ENCODE results near the gene SEC61A1. TPM values are rescaled to one million over a fixed set of nuclear protein-coding genes. Genes with fewer than 3 reads are reported as not detected.

The SEC61A1 gene
- total RNA-seq, 1 experiment from 2014 or later, result 189 TPM

GRCh38 chr3:128080323-128081080 is 28.3 kb downstream of the SEC61A1 start:
- Histone ChIP-seq H3K27me3 (ENCODE audit: insufficient read depth, low read depth) (no peaks in the 10 kb centered on the region), H3K9me2 (ENCODE audit: insufficient read depth) (no peaks in the 10 kb centered on the region), H3K4me1 (replicated peaks; ENCODE audit: insufficient read depth) (no peaks in the 10 kb centered on the region), H4K20me1 (ENCODE audit: insufficient read depth) (peaks cover 5% of the 10 kb centered on the region), H2AFZ (no peak overlapping the region), H3F3A (ENCODE audit: insufficient read depth, low read depth) (peaks cover 15% of the 10 kb centered on the region; the same call in 1 of the 2 replicates), H3K27ac (no peak overlapping the region), H3K9me3 (ENCODE audit: insufficient read depth, low read depth) (no peaks in the 10 kb centered on the region), H3K36me3 (ENCODE audit: low read depth) (peaks cover 14% of the 10 kb centered on the region), H3K4me2 (no peak overlapping the region), H3K79me2 (ENCODE audit: low read depth) (no peaks in the 10 kb centered on the region), H3K4me3 (no peak overlapping the region)
- peak in 1 of 2 experiments; percentile 54 for DNase-seq
- intact Hi-C loops (cut with micrococcal nuclease; ENCODE audit: unreplicated experiment), result no loop called here
- no peak for TF ChIP-seq CTCF (conservative IDR thresholded peaks at IDR 0.05)
- TF ChIP-seq EZH2 (IDR thresholded peaks at IDR 0.05; ENCODE audit: low read depth), result no peak
- POLR2A ChIA-PET (ENCODE audit: unreplicated experiment), result no interaction called here
- CTCF ChIA-PET, result no interaction called here
- BruUV-seq (replicated peaks), result no TSS peak

- H3K27me3 ChIP-seq (ENCODE audit: insufficient read depth, low read depth), result no peaks in the 10 kb centered on the region
- intact Hi-C loops (cut with micrococcal nuclease; ENCODE audit: unreplicated experiment), result no loop called here
- H3K79me2 ChIP-seq (ENCODE audit: low read depth), result no peaks in the 10 kb centered on the region
- no peak for DNase-seq
- TF ChIP-seq CTCF (conservative IDR thresholded peaks at IDR 0.05), result no peak
- no peak for TF ChIP-seq EZH2 (IDR thresholded peaks at IDR 0.05; ENCODE audit: low read depth)
- no peaks in the 10 kb centered on the region for H3K4me1 ChIP-seq (replicated peaks; ENCODE audit: insufficient read depth)
- BruUV-seq (replicated peaks), result no TSS peak
- peaks cover 14% of the 10 kb centered on the region; the same call in 1 of the 2 replicates for H3F3A ChIP-seq (ENCODE audit: insufficient read depth, low read depth)
- POLR2A ChIA-PET (ENCODE audit: unreplicated experiment), result interaction anchor here (0.6 kb wide), 1 partner anchor 10 kb away, joined by 4 read pairs; no protein-coding TSS in a partner anchor
- peaks cover 16% of the 10 kb centered on the region for H3K36me3 ChIP-seq (ENCODE audit: low read depth)
- no peaks in the 10 kb centered on the region for H3K9me2 ChIP-seq (ENCODE audit: insufficient read depth)
- H2AFZ ChIP-seq, result no peak overlapping the region
- CTCF ChIA-PET, result no interaction called here
- no peaks in the 10 kb centered on the region for H3K9me3 ChIP-seq (ENCODE audit: insufficient read depth, low read depth)
- H4K20me1 ChIP-seq (ENCODE audit: insufficient read depth), result peaks cover 5% of the 10 kb centered on the region
- no peak overlapping the region for H3K27ac ChIP-seq
- no peak overlapping the region for H3K4me2 ChIP-seq
- H3K4me3 ChIP-seq, result no peak overlapping the region
Measured at GRCh38 chr3:128081226-128081625, 29.0 kb downstream of the SEC61A1 start.

GRCh38 chr3:128081846-128082245 is 29.6 kb downstream of the SEC61A1 start:
- H3K4me2 ChIP-seq, result no peak overlapping the region
- DNase-seq, result no peak
- no peak overlapping the region for H3K4me3 ChIP-seq
- H3K36me3 ChIP-seq (ENCODE audit: low read depth), result peaks cover 17% of the 10 kb centered on the region
- no peaks in the 10 kb centered on the region for H3K9me2 ChIP-seq (ENCODE audit: insufficient read depth)
- ChIA-PET CTCF (no interaction called here), POLR2A (ENCODE audit: unreplicated experiment) (interaction anchor here (0.6 kb wide), 1 partner anchor 10 kb away, joined by 4 read pairs; no protein-coding TSS in a partner anchor)
- no TSS peak for BruUV-seq (replicated peaks)
- TF ChIP-seq EZH2 (IDR thresholded peaks at IDR 0.05; ENCODE audit: low read depth) (no peak), CTCF (conservative IDR thresholded peaks at IDR 0.05) (no peak)
- no peaks in the 10 kb centered on the region for H3K27me3 ChIP-seq (ENCODE audit: insufficient read depth, low read depth)
- no peaks in the 10 kb centered on the region for H3K9me3 ChIP-seq (ENCODE audit: insufficient read depth, low read depth)
- intact Hi-C loops (cut with micrococcal nuclease; ENCODE audit: unreplicated experiment), result no loop called here
- no peaks in the 10 kb centered on the region for H3K4me1 ChIP-seq (replicated peaks; ENCODE audit: insufficient read depth)
- peaks cover 14% of the 10 kb centered on the region; the same call in 1 of the 2 replicates for H3F3A ChIP-seq (ENCODE audit: insufficient read depth, low read depth)
- no peak overlapping the region for H2AFZ ChIP-seq
- H3K27ac ChIP-seq, result no peak overlapping the region
- H4K20me1 ChIP-seq (ENCODE audit: insufficient read depth), result peaks cover 5% of the 10 kb centered on the region
- no peaks in the 10 kb centered on the region for H3K79me2 ChIP-seq (ENCODE audit: low read depth)
